SK-N-SH (cell line): Measurements from ENCODE around the gene ATXN2. TPM values are rescaled to one million over a fixed set of nuclear protein-coding genes. Genes with fewer than 3 reads are reported as not detected.

Source experiments
- CTCF ChIA-PET: fragments of 300-600, 350-600 bp; formaldehyde crosslinking; extraction: SDS; loops from one replicate; lab custom pipeline; 2021; lab: Yijun Ruan, JAX
- POLR2A ChIA-PET: fragments of 350-600 bp; sonication (Branson Sonifier 250); formaldehyde crosslinking; extraction: SDS; loops from one replicate; lab custom pipeline; 2020; ENCODE audit warnings: antibody characterized with exemption, inconsistent platforms; lab: Yijun Ruan, JAX
- DNase-seq: peaks from one replicate; pipeline ENCODE4 v3.0.0; 2012
- H2AFZ ChIP-seq: fragments of 200-600 bp; sonication (generic); 2 replicates; pipeline ENCODE4 v1.8.1; 2016; ENCODE audit warnings: antibody characterized with exemption, mild to moderate bottlenecking, low read depth
- H3F3A ChIP-seq: fragments of 200-600 bp; sonication (generic); replicated peaks from 2 replicates; pipeline ENCODE3; 2016; ENCODE audit warnings: antibody characterized with exemption, mild to moderate bottlenecking; ENCODE audit not compliant: insufficient read depth
- H3K27ac ChIP-seq, 2 experiments: fragments of 200-500 bp in 1 of 2; fragments of 200-600 bp in 1 of 2; sonication (Bioruptor generic) in 1 of 2; sonication (generic), shearing (Covaris generic) in 1 of 2; 2 replicates each; pipeline versions ENCODE4 v1.5.1 to v1.6.1; 2014 to 2016; ENCODE audit warnings: low read depth in 2 of 2, inconsistent platforms in 1 of 2, low read length in 1 of 2, mild to moderate bottlenecking in 1 of 2, mixed read lengths in 1 of 2
- H3K27me3 ChIP-seq: fragments of 200-600 bp; sonication (generic), shearing (Covaris generic); 2 replicates; pipeline ENCODE4 v1.6.1; 2016; ENCODE audit warnings: mixed run types; ENCODE audit not compliant: insufficient read depth
- H3K36me3 ChIP-seq, 2 experiments: fragments of 200-500 bp in 1 of 2; fragments of 200-600 bp in 1 of 2; sonication (Bioruptor generic) in 1 of 2; sonication (generic) in 1 of 2; replicated peaks in 1 of 2; 2 replicates each; pipeline versions ENCODE3 to v1.5.1; 2014 to 2016; ENCODE audit warnings: low read length in 1 of 2, mild to moderate bottlenecking in 1 of 2; ENCODE audit not compliant: insufficient read depth in 2 of 2, control insufficient read depth in 1 of 2
- H3K4me1 ChIP-seq, 2 experiments: fragments of 200-500 bp in 1 of 2; fragments of 200-600 bp in 1 of 2; sonication (Bioruptor generic) in 1 of 2; sonication (generic), shearing (Covaris generic) in 1 of 2; 2 replicates each; pipeline versions ENCODE4 v1.5.1 to v1.6.1; 2014 to 2016; ENCODE audit warnings: low read depth in 1 of 2, low read length in 1 of 2, mixed run types in 1 of 2; ENCODE audit not compliant: insufficient read depth in 2 of 2, control insufficient read depth in 1 of 2
- H3K4me2 ChIP-seq: fragments of 200-600 bp; sonication (generic), shearing (Covaris generic); 2 replicates; pipeline ENCODE4 v1.6.1; 2017; ENCODE audit warnings: mixed run types
- H3K4me3 ChIP-seq, 2 experiments: fragments of 200-500 bp in 1 of 2; fragments of 200-600 bp in 1 of 2; sonication (Bioruptor generic) in 1 of 2; sonication (generic), shearing (Covaris generic) in 1 of 2; 2 replicates each; pipeline versions ENCODE4 v1.5.1 to v1.8.1; 2014 to 2016; ENCODE audit warnings: low read depth in 2 of 2, inconsistent platforms in 1 of 2, low read length in 1 of 2, mild to moderate bottlenecking in 1 of 2, mixed read lengths in 1 of 2, moderate library complexity in 1 of 2
- H3K79me2 ChIP-seq: fragments of 200-600 bp; sonication (generic); 2 replicates; pipeline ENCODE4 v1.8.1; 2017; ENCODE audit warnings: mild to moderate bottlenecking; ENCODE audit not compliant: insufficient read depth
- H3K9ac ChIP-seq: fragments of 200-600 bp; sonication (generic); 2 replicates; pipeline ENCODE4 v1.6.1; 2017; ENCODE audit warnings: mixed run types
- H3K9me2 ChIP-seq: fragments of 200-600 bp; sonication (generic); 2 replicates; pipeline ENCODE4 v1.6.1; 2017; ENCODE audit warnings: mixed run types
- H3K9me3 ChIP-seq: fragments of 200-600 bp; sonication (generic); 2 replicates; pipeline ENCODE4 v1.6.1; 2017; ENCODE audit warnings: mixed run types, mild to moderate bottlenecking, moderate library complexity
- H4K20me1 ChIP-seq: fragments of 200-600 bp; sonication (generic); 2 replicates; pipeline ENCODE4 v1.6.1; 2017; ENCODE audit warnings: mild to moderate bottlenecking, mixed run types; ENCODE audit not compliant: insufficient read depth
- CHD2 ChIP-seq: fragments of 150-350 bp; IDR thresholded peaks from 2 replicates; pipeline ENCODE4 v1.6.1; 2018; ENCODE audit warnings: low read length; ENCODE audit not compliant: partially characterized antibody
- ELF1 ChIP-seq: IDR thresholded peaks from 2 replicates; pipeline ENCODE4 v1.4.0; 2012
- EZH2phosphoT487 ChIP-seq: fragments of 200-600 bp; sonication (generic); IDR thresholded peaks from 2 replicates; pipeline ENCODE4 v1.6.1; 2017; ENCODE audit warnings: low read depth, mixed run types, mild to moderate bottlenecking, antibody characterized with exemption, moderate library complexity, borderline replicate concordance
- FOXM1 ChIP-seq: IDR thresholded peaks from 2 replicates; pipeline ENCODE4 v1.4.0; 2012; ENCODE audit warnings: low read depth, mild to moderate bottlenecking
- IRF3 ChIP-seq: fragments of 150-350 bp; IDR thresholded peaks from 2 replicates; pipeline ENCODE4 v1.6.1; 2016; ENCODE audit warnings: mild to moderate bottlenecking, low read depth, low read length
- MAX ChIP-seq: IDR thresholded peaks from 2 replicates; pipeline ENCODE4 v1.4.0; 2012; ENCODE audit warnings: low read depth
- MXI1 ChIP-seq: IDR thresholded peaks from 2 replicates; pipeline ENCODE4 v1.6.1; 2012; ENCODE audit warnings: mild to moderate bottlenecking, low read depth, low read length, improper control_type of control experiment
- PBX3 ChIP-seq: IDR thresholded peaks from 2 replicates; pipeline ENCODE4; 2012
- RAD21 ChIP-seq: IDR thresholded peaks from 2 replicates; pipeline ENCODE4 v1.6.1; 2012; ENCODE audit warnings: mild to moderate bottlenecking, low read length
- RFX5 ChIP-seq: IDR thresholded peaks from 2 replicates; pipeline ENCODE4 v1.6.1; 2012; ENCODE audit warnings: mild to moderate bottlenecking, improper control_type of control experiment, low read length
- TCF12 ChIP-seq: IDR thresholded peaks from 2 replicates; pipeline ENCODE4 v1.4.0; 2012
- YY1 ChIP-seq: IDR thresholded peaks from 2 replicates; pipeline ENCODE4 v1.4.0; 2012; ENCODE audit warnings: low read depth, mild to moderate bottlenecking
- WGBS: methylation state at CpG from one replicate; pipeline ENCODE4 v1.1.6; 2017; ENCODE audit warnings: low lambda C conversion rate; 5-methylcytosine and 5-hydroxymethylcytosine counted together
- polyA plus RNA-seq, 3 experiments: library from polyadenylated mRNA; depleted of rRNA; stranded (reverse); fragments of >200 nt; gene quantifications; 2 replicates each; pipeline ENCODE4 v1.2.3, GENCODE V29; 2012
- TF ChIP-seq, protein P1 (sequence below): IDR thresholded peaks from 2 replicates; pipeline ENCODE4 v1.6.1; 2012; ENCODE audit warnings: mild to moderate bottlenecking, low read depth, low read length, moderate library complexity

ATXN2 gene
- polyA plus RNA-seq, 1 of the 3 experiments (the other 2 are of a cell fraction): 35.7 TPM

- Histone ChIP-seq H3K9me3 (no peaks in the 10 kb centered on the region), H3K27me3 (no peaks in the 10 kb centered on the region), H3K9me2 (no peaks in the 10 kb centered on the region), H3K4me2 (no peak overlapping the region), H2AFZ (no peak overlapping the region), H4K20me1 (no peaks in the 10 kb centered on the region; the same call in 1 of the 2 replicates), H3K4me3 (no peak overlapping the region), H3K36me3 (peaks cover 39 to 70% of the 10 kb centered on the region in 2 experiments), H3K27ac (no peak overlapping the region), H3F3A (peaks cover 22% of the 10 kb centered on the region), H3K79me2 (peaks cover 89% of the 10 kb centered on the region), H3K9ac (no peak overlapping the region), H3K4me1 (no peaks in the 10 kb centered on the region; a peak in 1 of 4 replicates)
- CTCF ChIA-PET: no interaction called here
- 98% methylated on average over 8 of the region's 8 CpGs for WGBS
- POLR2A ChIA-PET: no interaction called here
- no peak for DNase-seq
- TF ChIP-seq RAD21: no peak
- TF ChIP-seq FOXM1: no peak
- TF ChIP-seq MAX: no peak
- TF ChIP-seq TCF12: no peak
- TF ChIP-seq IRF3: no peak
- TF ChIP-seq PBX3: no peak
- no peak for TF ChIP-seq ELF1
- TF ChIP-seq RFX5: no peak
- no peak for TF ChIP-seq YY1
- no peak for TF ChIP-seq CHD2
- no peak for TF ChIP-seq EZH2phosphoT487
- TF ChIP-seq MXI1: no peak
- TF ChIP-seq, protein P1, sequence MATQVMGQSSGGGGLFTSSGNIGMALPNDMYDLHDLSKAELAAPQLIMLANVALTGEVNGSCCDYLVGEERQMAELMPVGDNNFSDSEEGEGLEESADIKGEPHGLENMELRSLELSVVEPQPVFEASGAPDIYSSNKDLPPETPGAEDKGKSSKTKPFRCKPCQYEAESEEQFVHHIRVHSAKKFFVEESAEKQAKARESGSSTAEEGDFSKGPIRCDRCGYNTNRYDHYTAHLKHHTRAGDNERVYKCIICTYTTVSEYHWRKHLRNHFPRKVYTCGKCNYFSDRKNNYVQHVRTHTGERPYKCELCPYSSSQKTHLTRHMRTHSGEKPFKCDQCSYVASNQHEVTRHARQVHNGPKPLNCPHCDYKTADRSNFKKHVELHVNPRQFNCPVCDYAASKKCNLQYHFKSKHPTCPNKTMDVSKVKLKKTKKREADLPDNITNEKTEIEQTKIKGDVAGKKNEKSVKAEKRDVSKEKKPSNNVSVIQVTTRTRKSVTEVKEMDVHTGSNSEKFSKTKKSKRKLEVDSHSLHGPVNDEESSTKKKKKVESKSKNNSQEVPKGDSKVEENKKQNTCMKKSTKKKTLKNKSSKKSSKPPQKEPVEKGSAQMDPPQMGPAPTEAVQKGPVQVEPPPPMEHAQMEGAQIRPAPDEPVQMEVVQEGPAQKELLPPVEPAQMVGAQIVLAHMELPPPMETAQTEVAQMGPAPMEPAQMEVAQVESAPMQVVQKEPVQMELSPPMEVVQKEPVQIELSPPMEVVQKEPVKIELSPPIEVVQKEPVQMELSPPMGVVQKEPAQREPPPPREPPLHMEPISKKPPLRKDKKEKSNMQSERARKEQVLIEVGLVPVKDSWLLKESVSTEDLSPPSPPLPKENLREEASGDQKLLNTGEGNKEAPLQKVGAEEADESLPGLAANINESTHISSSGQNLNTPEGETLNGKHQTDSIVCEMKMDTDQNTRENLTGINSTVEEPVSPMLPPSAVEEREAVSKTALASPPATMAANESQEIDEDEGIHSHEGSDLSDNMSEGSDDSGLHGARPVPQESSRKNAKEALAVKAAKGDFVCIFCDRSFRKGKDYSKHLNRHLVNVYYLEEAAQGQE: no peak
Measured at GRCh38 chr12:111546758-111547383, 52.2 kb downstream of the ATXN2 start.
